Thoracic aorta (tissue), 2 donors: Measurements from ENCODE around the gene LZTFL1. TPM values are rescaled to one million over a fixed set of nuclear protein-coding genes. Genes with fewer than 3 reads are reported as not detected.

Experiments used
- ATAC-seq: fragments of 150-250 bp; one replicate; pipeline ENCODE4 v1.8.0; 2017; ENCODE audit warnings: low read depth; ENCODE audit not compliant: insufficient number of reproducible peaks, low FRiP score
- DNase-seq: peaks from one replicate; pipeline ENCODE4 v3.0.0-alpha.2; 2020; ENCODE audit warnings: low spot score
- H3K27ac ChIP-seq, 2 donors: fragments of 200-600 bp; sonication (generic); 1 replicate in 1 of 2; 2 replicates in 1 of 2; pipeline ENCODE4 v1.5.1; 2016; ENCODE audit warnings: mild to moderate bottlenecking in 2 of 2, moderate library complexity in 2 of 2
- H3K27me3 ChIP-seq: fragments of 200-600 bp; sonication (generic); replicated peaks from 2 replicates; pipeline ENCODE4 v1.6.0; 2016; ENCODE audit warnings: mild to moderate bottlenecking; ENCODE audit not compliant: insufficient read depth
- H3K36me3 ChIP-seq: fragments of 200-600 bp; sonication (generic); one replicate; pipeline ENCODE4 v1.5.1; 2016
- H3K4me1 ChIP-seq, 2 donors: fragments of 200-600 bp; sonication (generic); 1 replicate in 1 of 2; 2 replicates in 1 of 2; pipeline versions ENCODE4 v1.5.1 to v1.6.0; 2016; ENCODE audit warnings: low read depth in 2 of 2, mild to moderate bottlenecking in 1 of 2; ENCODE audit not compliant: control insufficient read depth in 1 of 2
- H3K4me3 ChIP-seq: fragments of 200-600 bp; sonication (generic); 2 replicates; pipeline ENCODE4 v1.5.1; 2016; ENCODE audit warnings: mild to moderate bottlenecking
- H3K9me3 ChIP-seq: fragments of 200-600 bp; sonication (generic); 2 replicates; pipeline ENCODE4 v1.5.1; 2016
- CTCF ChIP-seq: fragments of 200-600 bp; sonication (generic); IDR thresholded peaks from one replicate; pipeline ENCODE4 v1.5.1; 2019; ENCODE audit warnings: antibody characterized with exemption
- total RNA-seq, 2 donors: library from RNA; depleted of rRNA; stranded (reverse); fragments of >200 nt; gene quantifications; one replicate each; pipeline versions ENCODE4 v1.1.0 to v1.2.3, GENCODE V29; 2016

Gene LZTFL1
- total RNA-seq, 2 donors from 2014 or later, result 22.7 to 30.9 TPM

GRCh38 chr3:45807681-45808540 lies 34.0 kb downstream of the LZTFL1 start:
- Histone ChIP-seq H3K9me3 (no peaks in the 10 kb centered on the region), H3K4me3 (no peak overlapping the region), H3K4me1 (no peaks in the 10 kb centered on the region), H3K36me3 (no peaks in the 10 kb centered on the region), H3K27ac (no peak overlapping the region), H3K27me3 (no peaks in the 10 kb centered on the region)
- no peak for DNase-seq
- ATAC-seq, result no peak
- TF ChIP-seq CTCF, result no peak

DNA sequence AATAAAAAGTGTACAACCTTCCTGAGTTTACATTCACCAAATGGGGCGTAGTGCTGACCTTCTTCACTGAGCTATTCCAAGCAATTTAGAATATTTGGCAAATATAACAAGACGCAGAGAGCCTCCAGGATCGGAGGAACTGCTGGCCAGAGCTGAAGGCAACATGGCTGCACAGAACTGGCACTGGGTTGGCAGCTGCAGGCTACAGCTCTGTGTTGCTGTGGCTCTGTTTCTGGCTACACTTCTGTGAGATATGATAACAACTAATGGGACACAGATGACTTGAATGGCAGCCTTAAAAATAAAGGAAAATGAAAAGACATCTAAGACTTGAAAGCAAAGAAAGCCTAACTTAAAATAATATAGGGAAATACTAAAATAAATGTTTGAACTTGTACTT lies 34.8 kb downstream of the LZTFL1 start:
- H3K4me1 ChIP-seq, result no peaks in the 10 kb centered on the region
- ATAC-seq (no peak), DNase-seq (no peak)
- no peaks in the 10 kb centered on the region for H3K9me3 ChIP-seq
- no peaks in the 10 kb centered on the region for H3K36me3 ChIP-seq
- no peak overlapping the region for H3K4me3 ChIP-seq
- no peaks in the 10 kb centered on the region for H3K27me3 ChIP-seq
- no peak overlapping the region for H3K27ac ChIP-seq
- TF ChIP-seq CTCF, result no peak

- Histone ChIP-seq H3K4me3 (no peak overlapping the region), H3K36me3 (no peaks in the 10 kb centered on the region), H3K4me1 (no peaks in the 10 kb centered on the region), H3K27me3 (no peaks in the 10 kb centered on the region), H3K9me3 (no peaks in the 10 kb centered on the region), H3K27ac (no peak overlapping the region)
- DNase-seq (no peak), ATAC-seq (no peak)
- no peak for TF ChIP-seq CTCF
These were observed 35.8 kb downstream of the LZTFL1 start for GRCh38 chr3:45806072-45806471.

DNA sequence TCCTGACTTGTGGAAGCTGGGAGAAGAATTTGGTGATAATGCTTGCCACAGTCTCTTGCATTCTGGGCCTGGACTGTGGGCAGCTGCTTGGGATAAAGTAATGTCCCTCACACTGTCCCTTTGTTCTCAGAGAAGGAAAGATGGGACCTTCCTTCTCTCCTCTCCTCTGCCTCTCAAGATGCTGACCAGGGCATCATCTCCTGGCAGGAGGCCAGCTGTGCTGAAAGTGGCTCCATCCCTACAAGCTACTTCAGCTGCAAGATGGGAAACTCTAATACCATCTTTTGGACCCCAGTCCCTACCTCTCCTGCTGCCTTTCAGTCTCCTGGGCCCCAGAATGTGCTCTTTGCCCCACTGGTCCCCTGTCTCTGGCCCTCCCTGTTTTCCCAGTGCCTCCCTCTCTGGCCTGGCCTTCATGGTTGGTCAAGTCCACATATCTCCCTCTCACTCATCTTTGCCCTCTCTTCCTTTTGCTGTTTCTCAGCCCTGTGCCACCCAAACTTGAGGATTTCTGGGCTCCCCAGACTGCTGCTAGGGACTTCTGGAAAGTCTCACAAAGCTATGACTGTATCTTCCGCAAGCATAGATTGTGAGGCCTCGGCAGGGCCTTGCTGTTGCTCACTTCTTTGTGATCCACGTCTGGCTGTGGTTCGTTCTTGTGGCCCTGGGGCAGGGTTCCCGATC lies 38.5 kb downstream of the LZTFL1 start:
- no peak for DNase-seq
- Histone ChIP-seq H3K27me3 (no peaks in the 10 kb centered on the region), H3K27ac (no peak overlapping the region), H3K4me1 (no peaks in the 10 kb centered on the region), H3K4me3 (no peak overlapping the region), H3K9me3 (no peaks in the 10 kb centered on the region), H3K36me3 (no peaks in the 10 kb centered on the region)
- no peak for TF ChIP-seq CTCF
- ATAC-seq, result no peak

DNA sequence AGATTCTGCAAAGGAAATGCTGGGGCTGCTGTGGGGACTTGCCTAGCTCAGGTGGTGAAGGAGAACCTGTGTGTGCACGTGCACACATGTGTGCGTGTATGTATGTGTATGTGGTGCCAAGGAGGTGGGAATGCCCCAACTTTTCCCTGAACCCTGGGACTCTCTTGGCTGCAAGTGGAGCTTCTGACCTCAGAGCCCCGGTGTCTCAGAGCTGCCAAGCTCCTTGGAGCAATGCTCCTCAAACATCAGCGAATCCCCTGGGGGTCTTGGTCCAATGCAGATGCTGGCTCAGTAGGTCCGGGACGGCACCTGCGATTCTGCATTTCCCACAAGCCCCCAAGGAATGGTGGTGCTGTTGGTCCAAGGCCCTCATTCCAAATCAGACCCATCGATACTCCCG lies 39.8 kb downstream of the LZTFL1 start:
- Histone ChIP-seq H3K27me3 (peaks cover 1% of the 10 kb centered on the region), H3K27ac (no peak overlapping the region), H3K4me3 (no peak overlapping the region), H3K36me3 (no peaks in the 10 kb centered on the region), H3K4me1 (no peaks in the 10 kb centered on the region), H3K9me3 (no peaks in the 10 kb centered on the region)
- TF ChIP-seq CTCF, result no peak
- DNase-seq, result no peak
- no peak for ATAC-seq
